ENCODE results near the gene GAPDHS.

The GAPDHS gene

DNA sequence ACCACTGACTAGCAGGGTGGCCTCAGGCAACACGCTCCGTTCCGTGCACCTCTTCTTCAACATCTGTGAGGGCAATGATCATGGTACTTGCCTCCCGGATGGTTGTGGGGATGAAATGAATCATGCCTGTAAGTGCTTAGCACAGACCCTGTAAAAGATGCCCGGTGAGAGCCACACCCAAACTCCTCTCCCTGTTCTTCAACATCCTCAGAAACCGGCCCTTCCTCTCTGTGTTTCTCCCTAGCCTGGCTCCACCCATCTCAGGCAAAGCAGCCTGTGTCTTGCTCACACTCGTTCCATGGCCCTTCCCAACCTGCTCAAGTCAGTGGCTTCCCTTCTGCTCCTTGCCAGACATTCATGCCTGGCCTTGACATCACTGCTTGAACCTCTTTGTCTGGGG, 14.0 kb upstream of the GAPDHS start:
- Histone ChIP-seq H2AFZ (ENCODE audit: low read depth, low read length) (no peak overlapping the region), H3K79me2 (ENCODE audit: low read length) (no peaks in the 10 kb centered on the region), H3K27me3 (ENCODE audit: low read depth, low read length) (peaks cover 3% of the 10 kb centered on the region), H4K20me1 (ENCODE audit: insufficient read depth, low read length) (no peaks in the 10 kb centered on the region), H3K9ac (ENCODE audit: low read length) (no peak overlapping the region), H3K4me1 (ENCODE audit: low read length) (no peaks in the 10 kb centered on the region), H3K27ac (ENCODE audit: low read length) (no peak overlapping the region), H3K4me3 (ENCODE audit: low read length) (no peak overlapping the region), H3K4me2 (ENCODE audit: low read length) (no peak overlapping the region), H3K9me3 (ENCODE audit: insufficient read depth, low read length) (no peaks in the 10 kb centered on the region), H3K36me3 (replicated peaks; ENCODE audit: low read depth, low read length) (no peaks in the 10 kb centered on the region)
- TF ChIP-seq EZH2phosphoT487 (IDR thresholded peaks at IDR 0.05; ENCODE audit: low read depth) (no peak), CTCF (IDR thresholded peaks at IDR 0.05; ENCODE audit: low read depth, low read length) (no peak)

GRCh38 chr19:35521124-35521743, 12.0 kb upstream of the GAPDHS start:
- Histone ChIP-seq H2AFZ (ENCODE audit: low read depth, low read length) (no peak overlapping the region), H4K20me1 (ENCODE audit: insufficient read depth, low read length) (no peaks in the 10 kb centered on the region), H3K9me3 (ENCODE audit: insufficient read depth, low read length) (no peaks in the 10 kb centered on the region), H3K4me2 (ENCODE audit: low read length) (no peak overlapping the region), H3K27ac (ENCODE audit: low read length) (no peak overlapping the region), H3K9ac (ENCODE audit: low read length) (no peak overlapping the region), H3K4me1 (ENCODE audit: low read length) (no peaks in the 10 kb centered on the region), H3K79me2 (ENCODE audit: low read length) (no peaks in the 10 kb centered on the region), H3K4me3 (ENCODE audit: low read length) (no peak overlapping the region), H3K36me3 (replicated peaks; ENCODE audit: low read depth, low read length) (no peaks in the 10 kb centered on the region), H3K27me3 (ENCODE audit: low read depth, low read length) (peaks cover 3% of the 10 kb centered on the region)
- TF ChIP-seq CTCF (IDR thresholded peaks at IDR 0.05; ENCODE audit: low read depth, low read length) (no peak), EZH2phosphoT487 (IDR thresholded peaks at IDR 0.05; ENCODE audit: low read depth) (no peak)

GRCh38 chr19:35522745-35523327, 10.4 kb upstream of the GAPDHS start:
- H3K27me3 ChIP-seq (ENCODE audit: low read depth, low read length), result peaks cover 3% of the 10 kb centered on the region

More at GRCh38 chr19:35522745-35523327, 10.4 kb upstream of the GAPDHS start:
- Histone ChIP-seq H3K9ac (ENCODE audit: low read length) (no peak overlapping the region), H3K36me3 (replicated peaks; ENCODE audit: low read depth, low read length) (no peaks in the 10 kb centered on the region), H4K20me1 (ENCODE audit: insufficient read depth, low read length) (no peaks in the 10 kb centered on the region), H3K4me3 (ENCODE audit: low read length) (no peak overlapping the region), H3K79me2 (ENCODE audit: low read length) (no peaks in the 10 kb centered on the region), H3K4me1 (ENCODE audit: low read length) (no peaks in the 10 kb centered on the region), H3K9me3 (ENCODE audit: insufficient read depth, low read length) (no peaks in the 10 kb centered on the region), H2AFZ (ENCODE audit: low read depth, low read length) (no peak overlapping the region), H3K27ac (ENCODE audit: low read length) (no peak overlapping the region), H3K4me2 (ENCODE audit: low read length) (no peak overlapping the region)
- no peak for TF ChIP-seq EZH2phosphoT487 (IDR thresholded peaks at IDR 0.05; ENCODE audit: low read depth)
- no peak for TF ChIP-seq CTCF (IDR thresholded peaks at IDR 0.05; ENCODE audit: low read depth, low read length)
